WTC11 (cell line): ENCODE measurements around the gene EML6. TPM values are rescaled to one million over a fixed set of nuclear protein-coding genes. Genes with fewer than 3 reads are reported as not detected.

Experiments used
- ATAC-seq: fragments of 200-7000 bp; cut with Tn5 transposase; 2 replicates; pipeline ENCODE4 v1.10.0; 2021; ENCODE audit warnings: mild to moderate bottlenecking, moderate library complexity
- CTCF ChIA-PET: fragments of 300-600 bp; sonication (Branson Sonifier 250); formaldehyde crosslinking; loops from one replicate; lab custom pipeline; 2021; ENCODE audit warnings: antibody characterized with exemption; lab: Charles Lee
- POLR2A ChIA-PET: fragments of 350-600 bp; sonication (Branson Sonifier 250); formaldehyde crosslinking; loops from one replicate; lab custom pipeline; 2021; ENCODE audit warnings: antibody characterized with exemption; lab: Charles Lee
- DNase-seq: peaks from one replicate; pipeline ENCODE4 v3.0.0; 2021; ENCODE audit warnings: low spot score
- H3K27ac Mint-ChIP-seq: 2 replicates; pipeline ENCODE4 v1.8.0; 2021; ENCODE audit warnings: mixed read lengths
- H3K27me3 Mint-ChIP-seq: 2 replicates; pipeline ENCODE4 v1.8.0; 2021; ENCODE audit warnings: low read depth, mild to moderate bottlenecking, moderate library complexity, mixed read lengths
- H3K36me3 Mint-ChIP-seq: 2 replicates; pipeline ENCODE4 v1.8.0; 2021; ENCODE audit warnings: mixed read lengths
- H3K4me1 Mint-ChIP-seq: 2 replicates; pipeline ENCODE4 v1.8.0; 2022; ENCODE audit warnings: mixed read lengths
- H3K4me3 Mint-ChIP-seq: 2 replicates; pipeline ENCODE4 v1.8.0; 2021; ENCODE audit warnings: mild to moderate bottlenecking, moderate library complexity, mixed read lengths
- H3K9me3 Mint-ChIP-seq: 2 replicates; pipeline ENCODE4 v1.8.0; 2021; ENCODE audit warnings: mixed read lengths
- ARID4B ChIP-seq: sonication (generic); formaldehyde crosslinking; IDR thresholded peaks from 2 replicates; pipeline ENCODE4 v1.8.0; 2023; ENCODE audit warnings: missing genetic modification reagents, mild to moderate bottlenecking, borderline replicate concordance
- ATF3 ChIP-seq: sonication (generic); formaldehyde crosslinking; conservative IDR thresholded peaks from 2 replicates; pipeline ENCODE4 v1.8.1; 2022; ENCODE audit warnings: mild to moderate bottlenecking, missing genetic modification reagents
- E2F4 ChIP-seq: sonication (generic); formaldehyde crosslinking; IDR thresholded peaks from 2 replicates; pipeline ENCODE4 v1.8.1; 2022; ENCODE audit warnings: low read depth, mild to moderate bottlenecking, moderate library complexity, missing genetic modification reagents, borderline replicate concordance
- GABPB1 ChIP-seq: sonication (generic); formaldehyde crosslinking; IDR thresholded peaks from 2 replicates; pipeline ENCODE4 v1.8.1; 2023; ENCODE audit warnings: mild to moderate bottlenecking, missing genetic modification reagents
- GRHL2 ChIP-seq: fragments of 250-450 bp; sonication (Bioruptor Pico); IDR thresholded peaks from 2 replicates; pipeline ENCODE4 v1.8.0; 2022; ENCODE audit warnings: mild to moderate bottlenecking, moderate library complexity; ENCODE audit not compliant: insufficient replicate concordance, severe bottlenecking
- HMGA2 ChIP-seq: fragments of 250-450 bp; sonication (Bioruptor Pico); IDR thresholded peaks from 2 replicates; pipeline ENCODE4 v1.4.0; 2021; ENCODE audit warnings: mild to moderate bottlenecking, moderate library complexity
- MXD4 ChIP-seq: fragments of 250-450 bp; sonication (Bioruptor Pico); IDR thresholded peaks from 2 replicates; pipeline ENCODE4 v1.8.0; 2021; ENCODE audit warnings: mild to moderate bottlenecking, moderate library complexity, borderline replicate concordance
- NFATC4 ChIP-seq: fragments of 250-450 bp; sonication (Bioruptor Pico); IDR thresholded peaks from 2 replicates; pipeline ENCODE4 v1.9.0; 2021; ENCODE audit warnings: mild to moderate bottlenecking
- SOX15 ChIP-seq: fragments of 250-450 bp; sonication (Bioruptor Pico); IDR thresholded peaks from 2 replicates; pipeline ENCODE4 v1.9.0; 2021; ENCODE audit warnings: mild to moderate bottlenecking
- TCF7 ChIP-seq: sonication (generic); formaldehyde crosslinking; IDR thresholded peaks from 2 replicates; pipeline ENCODE4 v1.8.0; 2022; ENCODE audit warnings: mild to moderate bottlenecking, low read depth, missing genetic modification reagents, moderate library complexity
- TEAD4 ChIP-seq: sonication (generic); formaldehyde crosslinking; IDR thresholded peaks from 2 replicates; pipeline ENCODE4 v1.8.0; 2022; ENCODE audit warnings: mild to moderate bottlenecking, missing genetic modification reagents
- ZBTB21 ChIP-seq: sonication (generic); formaldehyde crosslinking; IDR thresholded peaks from 2 replicates; pipeline ENCODE4 v1.8.1; 2023; ENCODE audit warnings: mild to moderate bottlenecking, missing genetic modification reagents, borderline replicate concordance
- ZNF219 ChIP-seq: sonication (generic); formaldehyde crosslinking; IDR thresholded peaks from 2 replicates; pipeline ENCODE4 v1.8.0; 2023; ENCODE audit warnings: missing genetic modification reagents, mild to moderate bottlenecking, borderline replicate concordance
- ZNF281 ChIP-seq: sonication (generic); formaldehyde crosslinking; IDR thresholded peaks from 2 replicates; pipeline ENCODE4 v1.8.0; 2023; ENCODE audit warnings: mild to moderate bottlenecking, missing genetic modification reagents
- total RNA-seq: library from RNA; stranded (reverse); gene quantifications from 3 replicates; pipeline ENCODE4 v1.2.3, GENCODE V29; 2021

The EML6 gene
- total RNA-seq, 1 experiment from 2014 or later = 2.1 TPM

- ChIA-PET POLR2A (interaction anchor here (0.5 to 1.1 kb wide), 2 partner anchors 591 to 598 kb away, joined by 4 to 5 read pairs; no protein-coding TSS in a partner anchor), CTCF (interaction anchor here (0.6 to 9.3 kb wide), 25 partner anchors 10 to 652 kb away, joined by 3 to 171 read pairs (median 5); partner anchors contain the start of gene EML6)
- DNase-seq = no peak
These were observed 18.5 kb upstream of the EML6 start for GRCh38 chr2:54704688-54705605.

More at GRCh38 chr2:54704688-54705605, 18.5 kb upstream of the EML6 start:
- TF ChIP-seq GABPB1 (CRISPR knock-in tag) = no peak
- no peak for TF ChIP-seq MXD4 (CRISPR knock-in tag)
- no peak for TF ChIP-seq ATF3 (CRISPR knock-in tag)
- no peak for TF ChIP-seq ARID4B (CRISPR knock-in tag)
- TF ChIP-seq ZNF281 = no peak
- TF ChIP-seq HMGA2 = no peak
- TF ChIP-seq NFATC4 (CRISPR knock-in tag) = no peak
- TF ChIP-seq SOX15 = no peak
- TF ChIP-seq GRHL2 = no peak
- TF ChIP-seq ZNF219 (CRISPR knock-in tag) = no peak
- TF ChIP-seq ZBTB21 (CRISPR knock-in tag) = no peak
- no peak for TF ChIP-seq E2F4 (CRISPR knock-in tag)
- no peak for TF ChIP-seq TEAD4 (CRISPR knock-in tag)
- no peak for TF ChIP-seq TCF7 (CRISPR knock-in tag)
- H3K36me3 Mint-ChIP-seq = no peaks in the 10 kb centered on the region
- peaks cover 3% of the 10 kb centered on the region for H3K9me3 Mint-ChIP-seq
- no peak for ATAC-seq
- H3K27me3 Mint-ChIP-seq = peaks cover 4% of the 10 kb centered on the region
- no peak overlapping the region for H3K27ac Mint-ChIP-seq
- no peak overlapping the region for H3K4me3 Mint-ChIP-seq
- 0 out of 2 replicates have a peak, but pooled peaks cover 6% of the 10 kb centered on the region for H3K4me1 Mint-ChIP-seq
